Effector memory CD4-positive, alpha-beta T cell (primary cell): ENCODE measurements around the gene MMP13.

Source experiments
- DNase-seq, 3 donors: peaks; one replicate each; pipeline ENCODE4 v3.0.0-alpha.2; 2020
- H3K27ac ChIP-seq: 2 replicates; pipeline ENCODE4 v1.7.0; 2013; ENCODE audit warnings: mild to moderate bottlenecking, low read length, moderate library complexity; ENCODE audit not compliant: insufficient read depth, poor library complexity, severe bottlenecking
- H3K27me3 ChIP-seq: replicated peaks from 2 replicates; pipeline ENCODE4 v1.7.0; 2013; ENCODE audit warnings: mild to moderate bottlenecking, low read length; ENCODE audit not compliant: insufficient read depth, control insufficient read depth, poor library complexity, severe bottlenecking
- H3K36me3 ChIP-seq: 2 replicates; pipeline ENCODE4 v1.7.0; 2013; ENCODE audit warnings: mild to moderate bottlenecking, low read length, moderate library complexity; ENCODE audit not compliant: control insufficient read depth, insufficient read depth
- H3K4me1 ChIP-seq: 2 replicates; pipeline ENCODE4 v1.7.0; 2013; ENCODE audit warnings: low read length, mild to moderate bottlenecking; ENCODE audit not compliant: control insufficient read depth, insufficient read depth, poor library complexity, severe bottlenecking
- H3K4me3 ChIP-seq: 2 replicates; pipeline ENCODE4 v1.7.0; 2013; ENCODE audit warnings: low read length, low read depth, mild to moderate bottlenecking; ENCODE audit not compliant: insufficient read depth, poor library complexity, severe bottlenecking
- H3K9me3 ChIP-seq: 2 replicates; pipeline ENCODE4 v1.7.0; 2013; ENCODE audit warnings: mild to moderate bottlenecking, low read length, moderate library complexity; ENCODE audit not compliant: control insufficient read depth

Gene MMP13

DNA sequence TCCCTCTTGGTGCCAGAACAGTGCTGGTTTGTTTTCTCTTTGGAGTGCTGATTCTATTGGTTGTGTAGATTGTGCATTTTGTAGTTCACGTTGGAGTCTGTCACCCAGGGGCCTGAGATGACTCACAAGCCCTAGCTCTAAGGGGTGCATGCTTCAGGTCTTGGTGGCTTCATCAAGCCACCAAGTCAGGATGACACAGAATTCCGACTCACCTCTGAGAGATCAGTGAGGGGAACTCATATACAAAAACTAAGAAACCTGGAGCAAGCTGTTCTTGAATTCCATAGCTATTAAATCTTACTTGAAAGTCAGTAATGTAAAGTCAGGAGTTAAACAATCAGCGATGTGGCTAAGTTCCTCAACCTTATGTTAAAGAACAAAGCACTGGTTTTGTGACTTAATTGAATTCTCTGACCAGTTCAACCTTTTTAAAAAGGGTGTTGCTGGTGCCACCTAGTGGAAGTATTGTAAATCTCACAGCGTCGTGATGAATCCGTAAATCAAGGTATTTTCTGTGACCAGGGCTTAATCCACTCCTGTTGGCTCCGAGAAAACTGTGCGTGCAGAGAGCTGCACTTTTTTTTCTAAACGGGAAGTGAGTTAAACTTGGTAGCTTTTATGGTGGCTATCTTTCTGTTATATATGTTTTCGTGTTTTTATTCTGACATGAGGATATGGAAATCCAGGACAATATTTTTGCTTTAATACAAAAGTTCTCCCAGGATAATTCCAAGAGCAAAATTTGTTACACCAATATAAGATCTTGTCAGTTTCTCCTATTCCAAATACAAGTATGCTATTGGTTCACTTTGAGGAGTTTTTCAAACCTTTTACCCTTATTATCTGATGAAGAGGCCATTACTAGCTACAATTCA, 14.6 kb downstream of the MMP13 start:
- Histone ChIP-seq H3K27ac (no peak overlapping the region), H3K4me3 (peak overlapping the region; percentile 0), H3K4me1 (no peaks in the 10 kb centered on the region), H3K36me3 (no peaks in the 10 kb centered on the region), H3K9me3 (no peaks in the 10 kb centered on the region), H3K27me3 (no peaks in the 10 kb centered on the region)
- no peak for DNase-seq

DNA sequence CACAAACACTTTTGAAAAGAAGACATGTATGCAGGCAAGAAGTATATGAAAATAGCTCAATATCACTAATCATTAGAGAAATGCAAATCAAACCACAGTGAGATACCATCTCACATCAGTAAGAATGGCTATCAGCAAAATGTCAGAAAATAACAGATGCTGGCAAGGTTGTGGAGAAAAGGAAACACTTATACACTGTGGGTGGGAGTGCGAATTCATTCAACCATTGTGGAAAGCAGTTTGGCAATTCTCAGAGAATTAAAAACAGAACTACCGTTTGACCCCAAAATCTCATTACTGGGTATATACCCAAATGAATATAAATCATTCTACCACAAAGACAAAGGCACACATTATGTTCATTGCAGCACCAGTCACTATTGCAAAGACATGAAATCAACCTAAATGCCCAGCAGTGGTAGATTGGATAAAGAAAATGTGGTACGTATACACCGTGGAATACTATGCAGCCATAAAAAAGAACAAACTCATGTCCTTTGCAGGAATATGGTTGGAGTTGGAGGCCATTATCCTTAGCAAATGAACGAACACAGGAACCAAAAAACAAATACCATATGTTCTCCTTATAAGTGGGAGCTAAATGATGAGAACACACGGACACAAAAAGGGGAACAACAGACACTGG, 18.5 kb downstream of the MMP13 start:
- H3K36me3 ChIP-seq, result no peaks in the 10 kb centered on the region
- H3K4me1 ChIP-seq, result no peaks in the 10 kb centered on the region
- no peak for DNase-seq
- no peaks in the 10 kb centered on the region for H3K9me3 ChIP-seq
- no peak overlapping the region for H3K27ac ChIP-seq
- peaks cover 3% of the 10 kb centered on the region for H3K27me3 ChIP-seq
- no peak overlapping the region for H3K4me3 ChIP-seq

DNA sequence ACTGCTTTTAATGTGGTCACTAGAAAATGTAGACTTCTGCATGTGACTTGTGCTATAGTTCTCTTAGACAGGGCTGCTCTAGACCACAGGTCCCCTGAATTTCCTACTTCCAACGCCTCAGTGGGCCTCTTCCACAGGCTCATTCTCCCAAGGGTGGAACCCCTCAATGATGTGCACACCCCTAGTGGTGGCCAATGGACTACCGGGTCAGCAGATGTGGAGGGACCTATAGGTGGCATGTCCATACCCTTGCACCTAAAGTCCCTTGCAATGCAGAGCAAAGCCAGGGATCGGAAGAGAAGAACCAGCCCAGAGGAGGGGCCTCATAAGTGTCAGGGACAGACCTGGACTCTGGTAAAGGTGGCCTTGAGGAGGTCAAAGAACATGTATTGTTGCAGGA, 20.0 kb downstream of the MMP13 start:
- no peaks in the 10 kb centered on the region for H3K9me3 ChIP-seq
- H3K4me3 ChIP-seq, result no peak overlapping the region
- no peak overlapping the region for H3K27ac ChIP-seq
- peaks cover 3% of the 10 kb centered on the region for H3K27me3 ChIP-seq
- H3K4me1 ChIP-seq, result no peaks in the 10 kb centered on the region
- DNase-seq, result no peak
- no peaks in the 10 kb centered on the region for H3K36me3 ChIP-seq

DNA sequence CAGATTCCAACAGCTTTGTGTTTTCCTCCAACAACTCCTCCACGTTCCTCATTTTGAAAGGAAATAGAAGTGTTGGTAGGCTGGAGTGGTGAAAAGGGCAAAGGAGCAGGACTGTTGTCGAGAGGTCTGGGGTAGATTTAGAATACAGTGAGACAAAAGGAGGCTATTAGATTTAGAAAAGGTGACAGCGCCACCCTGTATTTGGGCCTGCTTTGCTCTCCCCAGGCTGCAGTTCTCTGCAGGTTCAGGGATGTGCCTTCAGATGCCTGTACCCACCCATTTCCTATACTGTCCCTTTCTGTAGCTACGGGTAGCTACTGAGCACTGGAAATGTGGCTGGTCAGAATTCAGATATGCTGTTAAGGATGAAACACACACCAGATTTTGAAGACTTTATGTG, 20.8 kb downstream of the MMP13 start:
- no peak overlapping the region for H3K27ac ChIP-seq
- no peaks in the 10 kb centered on the region for H3K9me3 ChIP-seq
- H3K4me1 ChIP-seq, result no peaks in the 10 kb centered on the region
- DNase-seq, result no peak
- no peak overlapping the region for H3K4me3 ChIP-seq
- H3K36me3 ChIP-seq, result no peaks in the 10 kb centered on the region
- peaks cover 3% of the 10 kb centered on the region for H3K27me3 ChIP-seq

DNA sequence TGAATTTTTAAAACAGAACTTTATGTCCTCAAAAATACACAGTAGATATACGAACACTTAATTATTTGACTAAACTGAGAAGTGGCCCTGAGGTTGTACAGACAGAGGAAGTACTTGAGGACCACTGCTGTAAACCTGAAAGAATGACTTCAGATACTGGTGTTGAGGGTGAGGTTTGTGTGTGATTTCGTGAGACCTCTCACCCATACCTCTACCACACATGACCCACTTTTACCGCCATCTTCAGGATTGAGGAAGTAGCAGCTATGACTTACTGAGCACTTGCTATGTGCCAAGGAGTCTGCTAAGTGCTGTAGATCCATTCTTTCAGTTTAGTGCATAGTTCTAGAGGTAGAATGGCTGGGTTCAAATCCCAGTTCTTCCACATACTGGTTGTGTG, 21.9 kb downstream of the MMP13 start:
- H3K27ac ChIP-seq, result no peak overlapping the region
- no peaks in the 10 kb centered on the region for H3K4me1 ChIP-seq
- H3K9me3 ChIP-seq, result no peaks in the 10 kb centered on the region
- H3K4me3 ChIP-seq, result no peak overlapping the region
- no peaks in the 10 kb centered on the region for H3K36me3 ChIP-seq
- DNase-seq, result no peak
- peaks cover 3% of the 10 kb centered on the region for H3K27me3 ChIP-seq

DNA sequence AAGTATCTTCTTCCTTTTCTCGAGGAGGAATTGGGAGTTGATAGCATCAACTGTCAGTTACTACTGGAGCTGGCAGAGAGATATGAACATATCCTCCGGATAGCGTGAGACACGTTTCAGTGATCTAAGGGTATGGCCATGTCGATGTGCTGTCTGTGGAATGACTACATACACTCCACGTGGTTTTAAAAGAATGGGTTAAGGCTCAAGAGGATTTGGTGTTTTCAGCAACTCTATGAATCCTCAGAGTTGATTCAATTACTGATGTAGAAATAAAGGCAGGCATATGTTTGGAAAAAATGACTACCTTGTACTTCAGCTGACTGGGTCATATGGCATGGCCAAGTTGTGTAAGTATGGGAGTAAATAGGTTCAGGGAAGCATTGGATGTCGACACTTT, 22.9 kb downstream of the MMP13 start:
- no peaks in the 10 kb centered on the region for H3K4me1 ChIP-seq
- peaks cover 3% of the 10 kb centered on the region for H3K27me3 ChIP-seq
- H3K4me3 ChIP-seq, result no peak overlapping the region
- H3K27ac ChIP-seq, result no peak overlapping the region
- no peak for DNase-seq
- no peaks in the 10 kb centered on the region for H3K36me3 ChIP-seq
- no peaks in the 10 kb centered on the region for H3K9me3 ChIP-seq

DNA sequence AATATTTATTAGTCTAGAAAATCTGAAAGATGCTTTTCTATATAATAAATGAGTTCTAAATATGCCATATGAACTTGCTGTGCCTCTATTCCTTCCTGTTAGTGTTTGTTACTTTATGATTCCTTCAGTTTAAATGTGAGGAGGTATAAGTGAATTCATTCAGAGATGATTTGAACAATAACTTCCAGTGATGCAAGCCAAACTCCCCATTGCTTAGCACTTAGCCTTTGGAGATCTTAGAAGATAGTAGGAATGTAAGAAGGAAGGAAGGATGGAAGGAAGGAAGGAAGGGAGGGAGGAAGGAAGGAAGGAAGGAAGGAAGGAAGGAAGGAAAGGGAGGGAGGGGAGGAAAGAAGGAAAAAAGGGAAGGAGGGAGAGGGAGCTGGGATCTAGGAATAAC, 25.1 kb downstream of the MMP13 start:
- peaks cover 3% of the 10 kb centered on the region for H3K27me3 ChIP-seq
- DNase-seq, result no peak
- no peaks in the 10 kb centered on the region for H3K36me3 ChIP-seq
- no peak overlapping the region for H3K27ac ChIP-seq
- H3K4me1 ChIP-seq, result no peaks in the 10 kb centered on the region
- H3K4me3 ChIP-seq, result no peak overlapping the region
- no peaks in the 10 kb centered on the region for H3K9me3 ChIP-seq

DNA sequence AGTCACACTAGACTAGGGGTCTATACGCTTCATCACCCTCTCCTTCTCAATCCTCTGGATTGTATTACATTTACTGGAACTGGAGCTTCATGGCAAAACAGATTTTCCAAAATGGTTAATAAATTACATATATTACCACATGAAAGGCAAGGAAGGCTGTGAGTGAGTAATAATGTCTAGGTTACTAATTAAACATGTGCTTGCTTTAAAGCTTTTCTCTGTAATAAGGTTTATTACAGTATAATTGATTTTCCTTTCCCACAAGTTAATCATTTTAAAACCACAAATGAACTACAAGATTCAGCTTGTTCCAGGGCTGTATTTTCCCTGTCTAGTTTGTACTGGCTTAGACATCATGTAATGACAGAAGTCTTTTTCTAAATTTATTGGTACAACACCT, 25.6 kb downstream of the MMP13 start:
- H3K9me3 ChIP-seq, result no peaks in the 10 kb centered on the region

DNA sequence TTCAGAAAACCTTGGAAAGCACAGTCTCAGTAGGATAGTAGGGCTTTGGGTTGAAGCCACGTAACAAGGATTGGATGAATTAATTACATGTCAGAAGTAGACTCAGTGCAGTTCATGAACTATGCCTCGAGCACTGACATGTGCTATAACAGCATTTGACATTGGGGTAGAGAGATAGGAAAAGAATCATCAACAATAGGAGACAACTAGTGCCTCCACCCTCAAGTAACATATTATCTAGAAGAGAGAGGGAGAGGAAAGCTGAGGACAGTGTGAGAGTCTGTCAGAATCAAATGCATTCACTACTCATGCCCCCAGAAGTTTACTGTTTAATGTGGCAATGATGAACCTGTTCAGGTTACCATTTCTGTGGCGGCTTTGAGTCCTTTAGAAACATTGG, 26.4 kb downstream of the MMP13 start:
- Histone ChIP-seq H3K36me3 (no peaks in the 10 kb centered on the region), H3K27me3 (peaks cover 3% of the 10 kb centered on the region), H3K4me3 (no peak overlapping the region), H3K4me1 (no peaks in the 10 kb centered on the region), H3K27ac (no peak overlapping the region), H3K9me3 (no peaks in the 10 kb centered on the region)
- no peak for DNase-seq

More for the DNA sequence above, 25.6 kb downstream of the MMP13 start:
- no peak for DNase-seq
- Histone ChIP-seq H3K27me3 (peaks cover 3% of the 10 kb centered on the region), H3K4me1 (no peaks in the 10 kb centered on the region), H3K36me3 (no peaks in the 10 kb centered on the region), H3K4me3 (no peak overlapping the region), H3K27ac (no peak overlapping the region)

DNA sequence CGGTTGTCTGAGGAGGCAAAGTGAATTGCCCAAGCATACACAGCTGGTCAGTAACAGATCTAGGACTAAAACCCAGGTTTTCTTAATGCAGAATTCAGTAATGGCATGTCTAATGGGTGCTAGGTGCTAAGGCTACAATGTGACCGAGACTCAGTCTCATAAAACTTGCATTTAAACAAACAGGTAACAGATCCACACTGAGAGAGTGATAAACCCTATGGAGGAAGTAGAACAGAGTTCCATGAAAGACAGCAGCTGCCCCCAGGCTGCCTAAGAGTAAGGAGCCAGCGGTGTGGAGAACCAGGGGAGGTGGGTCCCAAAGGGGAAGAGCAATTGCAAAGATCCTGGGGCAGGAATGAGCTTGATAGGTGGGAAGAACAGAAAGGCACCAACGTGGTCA, 27.3 kb downstream of the MMP13 start:
- no peaks in the 10 kb centered on the region for H3K9me3 ChIP-seq
- H3K27ac ChIP-seq, result no peak overlapping the region
- H3K27me3 ChIP-seq, result peaks cover 2% of the 10 kb centered on the region
- no peak for DNase-seq
- no peak overlapping the region for H3K4me3 ChIP-seq
- H3K36me3 ChIP-seq, result no peaks in the 10 kb centered on the region
- H3K4me1 ChIP-seq, result no peaks in the 10 kb centered on the region
